Measurements from ENCODE around the gene VAV2.
"Not testable (repeated sequence)": the region's sequence is repeated elsewhere in the genome, so short reads cannot be mapped to it uniquely, and the experiment has no call there.

The VAV2 gene

DNA sequence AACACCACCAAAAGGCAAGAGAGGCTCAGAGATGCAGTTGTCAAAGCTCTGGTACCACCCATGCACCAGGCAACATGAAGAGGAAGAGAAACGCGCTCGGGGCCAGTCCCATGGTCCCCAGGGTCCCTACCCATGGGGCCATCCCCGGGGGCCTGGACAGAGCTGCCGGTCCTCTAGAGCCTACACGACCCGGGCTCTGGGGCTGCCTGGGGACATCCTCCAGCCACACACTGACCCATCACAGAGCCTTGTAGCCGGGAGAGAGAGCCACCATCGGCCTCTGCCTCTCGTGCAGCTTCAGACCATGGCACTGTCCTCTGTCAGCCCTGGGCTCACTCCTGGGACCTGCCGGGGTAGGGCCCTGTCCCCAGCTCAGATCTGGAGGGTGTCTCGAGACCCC lies 23.7 kb downstream of the VAV2 start:
- DNase-seq, result no peak

DNA sequence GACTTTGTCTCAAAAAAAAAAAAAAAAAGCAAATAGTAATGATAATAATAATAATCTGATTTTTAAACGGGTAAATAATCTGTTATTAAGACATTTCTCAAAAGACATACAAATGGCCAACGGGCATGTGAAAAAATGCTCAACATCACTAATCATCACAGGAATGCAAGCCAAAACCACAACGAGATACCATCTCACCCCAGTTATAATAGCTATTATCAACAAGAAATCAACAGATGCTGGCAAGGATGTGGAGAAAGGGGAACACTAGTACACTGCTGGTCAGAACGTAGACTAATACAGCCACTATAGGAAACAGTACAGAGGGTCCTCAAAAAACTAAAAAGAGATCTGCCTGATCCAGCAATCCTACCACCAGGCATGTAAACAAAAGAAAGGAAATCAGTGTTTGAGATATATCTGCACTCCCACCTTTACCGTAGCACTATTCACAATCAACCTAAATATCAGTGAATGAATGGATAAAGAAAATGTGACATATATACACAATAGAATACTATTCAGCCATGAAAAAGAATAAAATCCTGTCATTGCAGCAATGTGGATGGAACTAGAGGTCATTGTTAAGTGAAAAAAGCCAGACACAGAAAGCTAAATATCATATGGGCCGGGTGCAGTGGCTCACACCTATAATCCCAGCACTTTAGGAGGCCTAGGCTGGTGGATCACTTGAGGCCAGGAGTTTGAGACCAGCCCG lies 24.9 kb downstream of the VAV2 start:
- no peak for DNase-seq

DNA sequence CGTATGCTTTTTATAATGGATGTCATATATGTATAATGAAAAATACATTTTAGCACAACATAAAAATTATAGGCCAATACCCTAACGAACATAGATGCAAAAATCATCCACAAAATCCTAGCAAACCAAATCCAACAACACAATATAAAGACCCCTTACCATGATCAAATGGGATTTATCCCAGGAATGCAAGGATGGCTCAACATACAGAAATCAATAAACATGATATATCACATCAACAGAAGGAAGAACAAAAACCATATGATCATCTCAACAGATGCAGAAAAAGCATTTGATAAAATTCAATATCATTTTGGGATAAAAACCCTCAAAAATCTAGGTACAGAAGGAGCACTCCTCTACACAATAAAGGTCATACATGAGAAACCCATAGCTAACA lies 27.7 kb downstream of the VAV2 start:
- DNase-seq, result no peak

DNA sequence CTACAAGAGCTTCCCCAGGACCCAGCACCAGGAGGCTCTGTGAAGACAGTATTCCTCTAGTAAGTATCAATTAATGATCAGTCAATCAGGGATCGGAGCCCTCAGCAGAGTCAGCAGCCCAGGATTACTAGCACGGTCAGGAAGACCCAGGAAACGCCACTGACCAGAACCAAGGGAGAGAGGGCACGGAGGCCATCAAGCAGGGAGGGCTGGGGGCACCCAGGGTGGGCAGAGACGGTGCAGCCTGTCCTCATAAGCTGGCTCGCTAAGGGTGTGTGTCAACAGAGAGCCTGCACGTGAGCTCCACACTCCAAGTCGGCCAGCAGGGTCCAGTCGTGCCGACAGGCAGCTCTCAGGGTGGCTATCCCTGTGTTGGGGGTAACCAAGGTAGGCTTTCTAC lies 29.0 kb downstream of the VAV2 start:
- no peak for DNase-seq

DNA sequence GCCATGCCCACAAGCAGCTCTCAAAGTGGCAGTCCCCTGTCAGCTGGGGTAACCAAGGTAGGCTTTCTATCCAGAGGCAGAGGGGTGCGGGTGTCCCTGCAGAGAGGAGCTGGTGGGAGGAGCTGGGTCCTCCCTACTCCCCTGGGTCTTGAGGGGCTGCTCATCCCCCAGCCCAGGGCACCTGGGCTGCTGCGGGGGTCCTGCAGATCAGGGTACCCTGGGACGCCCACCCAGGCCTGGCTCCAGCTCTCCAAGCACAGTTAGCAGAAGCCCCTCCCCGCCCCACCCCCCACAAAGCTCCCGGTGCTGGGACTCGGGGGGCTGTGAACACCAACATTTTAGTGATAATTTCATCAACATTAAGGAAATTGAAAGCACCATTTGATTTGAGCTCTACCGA lies 29.8 kb downstream of the VAV2 start:
- no peak for DNase-seq

DNA sequence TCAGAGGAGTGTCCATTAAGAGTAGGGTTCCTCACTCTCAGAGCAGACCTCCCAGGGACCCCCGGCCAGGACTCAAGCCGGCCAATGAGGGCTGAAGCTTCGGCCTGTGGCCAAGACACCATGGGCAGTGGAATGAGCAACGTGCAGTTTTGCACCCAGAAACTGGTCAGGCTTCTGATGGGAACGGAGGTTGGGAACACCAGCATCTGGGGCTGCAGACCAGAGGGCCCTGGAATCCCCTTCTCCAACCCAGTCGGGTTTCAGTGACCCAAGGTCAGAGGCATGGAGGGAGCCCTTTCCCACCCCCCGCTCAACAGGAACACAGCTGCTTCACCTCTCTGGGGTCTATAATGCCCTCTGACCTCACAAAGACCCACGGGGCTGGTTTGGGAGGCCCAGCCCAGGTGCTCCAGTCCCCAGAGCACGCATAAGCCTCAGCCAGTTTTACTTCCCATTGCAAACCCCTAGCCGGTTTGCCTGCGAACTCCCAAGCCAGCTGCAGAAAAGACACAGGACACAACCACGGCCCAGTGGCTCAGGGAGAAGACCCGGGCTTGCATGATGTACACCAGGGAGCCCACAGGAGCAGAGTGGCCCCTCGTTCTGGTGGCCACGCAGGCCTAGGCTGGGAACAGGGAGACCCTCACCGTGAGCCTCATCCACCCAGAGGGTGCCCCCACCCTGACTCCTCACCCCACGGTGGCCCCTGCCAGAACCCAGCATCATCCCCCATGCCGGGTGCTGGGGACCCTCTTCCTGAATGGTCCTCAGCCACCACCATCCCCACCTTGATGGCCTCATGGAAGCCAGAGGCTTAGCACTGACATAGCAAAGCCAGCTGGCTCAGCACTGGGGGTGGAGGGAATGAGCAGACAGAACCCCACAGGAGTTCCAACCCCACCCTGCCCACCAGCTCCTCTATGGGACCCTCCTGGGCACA lies 30.6 kb downstream of the VAV2 start:
- DNase-seq, result no peak

DNA sequence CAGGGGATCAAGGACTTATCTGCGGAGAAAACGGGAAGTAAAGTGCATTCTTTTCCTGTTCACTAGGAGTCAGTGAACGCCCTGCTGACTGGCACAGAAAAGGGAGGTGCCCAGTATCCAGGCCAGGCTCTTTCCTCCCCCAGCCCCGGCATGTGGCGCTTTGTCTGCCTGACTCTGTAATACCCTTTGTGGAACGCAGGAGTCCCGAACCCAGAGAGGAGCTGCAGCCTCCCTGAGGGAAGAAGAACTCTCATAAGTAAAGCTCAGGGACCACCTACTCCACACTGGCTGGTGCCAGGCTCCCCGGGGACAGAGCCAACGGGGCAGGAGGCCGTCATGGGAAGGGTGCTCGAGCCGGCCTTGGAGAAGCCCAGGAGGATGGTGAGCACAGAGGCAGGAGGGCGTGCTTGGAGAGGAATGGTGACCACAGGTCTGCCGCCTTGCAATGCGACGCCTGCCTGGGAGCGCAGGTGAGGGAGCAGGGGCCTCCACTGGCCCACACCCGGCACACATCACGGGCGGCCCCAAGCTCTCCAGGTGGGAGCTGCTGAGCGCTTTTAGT lies 31.5 kb downstream of the VAV2 start:
- no peak for DNase-seq

DNA sequence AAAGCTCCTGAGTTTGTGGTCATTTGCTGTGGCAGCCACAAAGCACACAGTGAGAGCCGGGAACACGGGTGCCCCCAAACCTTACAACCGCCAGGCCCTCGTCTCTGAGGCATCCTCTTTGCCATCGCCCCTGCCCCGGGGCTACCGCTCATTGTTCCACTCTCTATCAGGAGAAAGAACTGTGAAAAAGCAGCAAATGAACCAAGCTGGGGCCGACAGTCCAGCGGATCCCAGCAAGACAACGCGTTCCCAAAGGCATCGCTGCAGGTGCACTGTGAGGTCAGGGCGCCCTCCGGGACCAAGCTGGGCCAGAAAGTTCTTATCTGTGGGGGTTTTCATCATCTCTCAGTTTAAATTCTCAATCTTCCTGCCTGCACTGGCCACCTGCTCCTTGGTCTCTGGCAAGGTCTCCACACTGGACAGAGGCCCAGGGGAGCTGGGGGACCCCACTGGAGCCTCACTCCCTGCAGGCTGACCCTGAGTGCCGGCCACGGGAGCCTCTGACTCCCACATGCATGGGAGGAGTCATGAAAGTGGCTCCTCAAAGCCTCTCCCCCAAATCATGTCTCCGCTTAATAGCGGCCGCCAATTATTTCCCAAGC lies 32.1 kb downstream of the VAV2 start:
- no peak for DNase-seq

DNA sequence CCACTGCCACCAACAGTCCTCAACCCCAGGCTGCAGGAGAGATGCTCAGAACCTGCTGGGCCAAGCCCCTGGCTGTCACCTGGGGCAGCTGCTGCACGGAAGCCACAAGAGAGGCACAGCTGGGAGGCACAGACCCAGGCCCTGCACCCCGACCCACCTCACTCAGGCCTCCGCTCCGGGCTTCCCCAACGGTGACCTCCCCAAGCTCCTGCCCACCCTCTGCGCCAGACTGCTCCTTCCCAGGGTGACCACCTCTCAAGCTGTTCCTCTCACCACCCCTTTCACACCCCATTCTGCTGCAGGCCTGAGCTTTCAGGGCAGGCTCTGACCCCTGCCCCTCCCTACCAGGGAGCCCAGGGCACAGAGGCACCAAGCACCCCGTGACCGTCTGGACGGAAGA lies 33.0 kb downstream of the VAV2 start:
- no peak for DNase-seq

DNA sequence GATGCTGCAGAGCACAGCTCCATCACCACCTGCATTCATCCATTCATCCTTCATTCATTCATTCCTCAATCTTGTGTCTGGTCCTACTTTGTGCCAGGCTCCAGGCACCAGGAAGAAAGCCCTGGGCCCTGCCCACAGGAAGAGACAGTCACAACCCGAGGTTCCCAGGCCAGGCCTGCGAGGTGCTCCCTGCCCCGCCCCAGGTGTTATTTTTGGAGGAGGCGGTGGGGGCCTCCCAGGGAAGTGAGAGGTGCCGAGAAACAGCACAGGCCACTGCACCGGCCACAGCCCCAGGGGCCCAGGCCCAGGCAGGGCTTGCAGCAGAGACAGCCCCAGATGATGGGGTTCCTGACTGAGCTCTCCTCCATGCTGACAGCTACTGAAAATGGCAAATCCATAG lies 33.4 kb downstream of the VAV2 start:
- DNase-seq, result no peak

DNA sequence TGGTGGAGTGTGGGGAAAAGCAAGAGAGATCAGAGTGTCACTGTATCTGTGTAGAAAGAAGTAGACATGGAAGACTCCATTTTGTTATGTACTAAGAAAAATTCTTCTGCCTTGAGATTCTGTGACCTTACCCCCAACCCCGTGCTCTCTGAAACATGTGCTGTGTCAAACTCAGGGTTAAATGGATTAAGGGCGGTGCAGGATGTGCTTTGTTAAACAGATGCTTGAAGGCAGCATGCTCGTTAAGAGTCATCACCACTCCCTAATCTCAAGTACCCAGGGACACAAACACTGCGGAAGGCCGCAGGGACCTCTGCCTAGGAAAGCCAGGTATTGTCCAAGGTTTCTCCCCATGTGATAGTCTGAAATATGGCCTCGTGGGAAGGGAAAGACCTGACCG lies 34.4 kb downstream of the VAV2 start:
- not testable (repeated sequence) for DNase-seq

DNA sequence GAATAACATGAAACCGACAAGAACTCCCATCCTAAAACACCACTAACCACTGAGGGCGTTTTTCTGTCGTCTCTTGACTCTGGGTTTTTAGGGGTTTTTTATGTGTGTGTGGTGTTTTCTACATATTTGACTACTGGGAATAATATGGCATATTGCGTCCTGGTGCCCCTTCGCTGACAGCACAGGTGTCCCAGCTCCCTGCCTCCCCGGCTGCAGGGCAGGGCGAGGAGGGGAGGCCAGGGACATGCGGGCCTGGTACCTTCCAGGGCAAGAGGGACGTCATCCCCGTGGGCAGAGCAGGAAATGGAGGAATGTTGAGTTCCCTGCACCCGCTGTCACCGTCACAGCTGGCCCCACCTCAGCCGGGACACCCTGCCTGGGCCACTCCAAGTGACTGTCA lies 34.8 kb downstream of the VAV2 start:
- DNase-seq, result no peak

DNA sequence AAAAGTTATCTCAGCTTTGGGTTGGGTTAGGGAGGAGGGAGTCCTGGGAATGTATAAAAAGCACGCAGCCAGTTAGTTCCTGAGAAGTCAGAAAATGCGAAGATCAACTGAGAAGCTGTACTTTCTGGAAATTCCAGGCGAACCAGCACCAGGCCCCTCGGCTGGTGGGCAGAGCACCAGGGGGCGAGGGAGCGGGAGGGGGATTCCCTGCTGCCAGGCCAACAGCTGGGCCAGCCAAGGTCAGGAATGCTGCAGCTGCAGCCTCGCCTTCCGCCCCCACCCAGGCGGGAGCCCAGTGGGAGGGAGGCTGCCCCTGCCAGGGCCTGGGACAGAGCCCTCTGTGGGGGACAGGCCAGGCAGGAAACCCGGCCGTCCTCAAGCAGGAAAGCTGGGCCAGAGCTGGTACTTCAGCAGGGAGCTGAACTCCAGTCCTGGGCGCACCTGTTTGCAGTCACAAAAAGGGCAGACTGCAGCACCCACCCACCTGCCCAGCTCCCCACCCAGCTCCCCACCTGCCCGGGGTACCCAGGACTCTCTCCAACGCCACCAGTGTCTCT lies 35.5 kb downstream of the VAV2 start:
- DNase-seq, result no peak

DNA sequence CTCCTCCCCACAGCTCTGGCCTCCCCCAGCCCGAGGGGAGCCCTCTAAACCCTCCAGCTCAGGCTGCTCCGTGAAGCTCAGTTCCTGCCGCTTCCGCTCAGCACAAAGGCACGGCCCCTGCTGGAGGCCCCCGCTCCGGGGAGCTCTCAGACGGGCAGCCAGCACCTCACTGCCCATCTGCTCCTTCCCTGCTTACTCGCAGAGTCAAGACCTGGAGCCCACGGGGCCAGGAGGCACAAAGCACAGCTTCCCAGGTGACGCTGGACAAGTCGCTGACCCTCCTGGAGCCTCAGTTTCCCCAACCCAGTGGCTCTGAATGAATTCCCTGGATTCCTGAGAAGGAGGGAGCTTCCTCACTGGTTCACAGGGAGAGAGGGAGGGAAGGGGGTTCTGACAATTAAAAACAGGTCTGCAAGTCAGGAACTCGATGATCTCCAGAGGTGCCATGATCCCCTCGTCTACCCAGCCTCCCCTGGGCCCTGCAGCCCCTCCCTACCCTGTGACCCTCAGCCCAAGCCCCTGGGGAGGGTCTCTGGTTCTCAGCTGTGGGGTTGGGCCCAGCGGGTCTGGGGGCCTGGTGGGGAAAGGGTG lies 36.2 kb downstream of the VAV2 start:
- DNase-seq, result no peak

DNA sequence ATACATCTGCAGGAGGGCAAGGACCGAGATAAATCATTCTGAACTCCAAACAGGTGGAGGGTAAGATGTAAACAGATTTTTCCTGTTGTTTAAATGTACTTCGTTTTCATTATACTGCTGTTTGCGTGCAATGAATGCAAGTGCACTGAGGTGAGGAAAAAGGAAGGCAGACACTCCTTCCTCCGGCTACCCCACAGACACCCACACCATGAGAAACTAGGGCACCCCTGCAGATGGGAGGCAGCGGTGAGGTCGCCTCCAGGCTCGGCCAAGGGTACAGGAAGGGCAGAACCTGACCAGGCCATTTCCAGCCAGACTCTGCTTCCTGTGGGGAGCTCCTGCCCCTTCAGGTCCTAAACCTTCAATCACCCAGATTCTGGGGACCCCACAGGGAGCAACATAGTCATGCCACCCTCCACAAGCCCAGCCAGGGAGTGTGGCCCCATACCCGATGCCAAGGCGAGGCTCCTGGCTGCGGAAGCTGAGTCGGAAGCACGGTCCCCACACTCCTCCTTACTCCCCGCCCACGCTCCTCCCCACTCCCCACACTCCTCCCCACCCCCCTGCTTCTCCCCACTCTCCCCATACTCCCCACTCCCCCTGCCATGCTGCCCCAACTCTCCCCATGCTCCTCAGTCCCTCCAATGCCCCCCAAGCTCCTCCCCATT lies 37.1 kb downstream of the VAV2 start:
- no peak for DNase-seq

DNA sequence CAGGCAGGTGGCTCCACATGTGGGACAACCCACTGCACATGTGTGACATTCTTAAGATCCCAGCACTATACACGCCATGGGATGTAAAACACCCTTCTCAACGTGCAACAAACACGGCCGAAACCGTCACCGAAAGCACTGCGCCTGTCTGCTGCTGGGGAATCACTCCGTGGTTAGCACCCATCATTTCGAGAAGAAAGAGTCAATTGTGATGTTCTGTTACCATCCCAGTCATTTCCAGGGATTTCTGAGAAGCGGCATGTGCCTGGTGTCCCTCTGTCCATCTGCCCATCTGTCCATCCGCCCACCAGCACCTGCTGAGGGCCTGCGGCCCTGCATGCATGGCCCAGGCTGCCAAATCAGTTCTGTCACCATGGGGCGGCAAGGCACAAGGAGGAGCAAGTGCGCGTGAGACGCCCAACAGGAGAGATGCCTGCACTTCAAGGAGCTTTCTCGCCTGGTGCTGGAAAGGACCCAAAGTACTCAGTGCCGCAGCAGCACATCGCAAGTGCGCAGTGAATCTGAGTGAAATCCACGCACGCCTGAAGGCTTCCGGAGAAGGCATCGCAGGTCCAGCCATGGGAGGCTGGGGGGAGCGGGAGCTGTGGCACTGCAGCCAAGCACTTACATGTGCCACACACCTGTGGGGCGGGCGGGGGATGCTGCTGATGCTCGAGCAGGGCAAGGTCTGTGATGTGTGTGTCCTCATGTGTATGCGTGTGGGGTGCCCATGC lies 38.0 kb downstream of the VAV2 start:
- DNase-seq, result no peak

DNA sequence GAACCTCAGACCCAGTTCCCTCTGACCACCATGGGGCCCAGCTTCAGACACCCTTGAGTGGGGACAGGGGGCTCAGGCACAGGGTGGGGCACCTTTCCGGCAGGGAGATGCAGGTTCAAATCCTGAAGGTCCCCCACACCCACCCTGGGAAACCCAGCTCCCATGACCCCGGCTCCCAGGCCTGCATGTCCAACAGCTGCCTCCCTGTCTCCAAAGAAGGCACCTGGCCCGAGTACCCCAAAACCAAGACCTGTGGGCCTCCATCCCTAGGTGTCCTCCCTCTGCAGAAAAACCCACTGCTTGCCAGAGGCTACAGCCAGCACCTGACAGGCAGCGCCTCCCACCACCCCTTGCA lies 38.5 kb downstream of the VAV2 start:
- no peak for DNase-seq

DNA sequence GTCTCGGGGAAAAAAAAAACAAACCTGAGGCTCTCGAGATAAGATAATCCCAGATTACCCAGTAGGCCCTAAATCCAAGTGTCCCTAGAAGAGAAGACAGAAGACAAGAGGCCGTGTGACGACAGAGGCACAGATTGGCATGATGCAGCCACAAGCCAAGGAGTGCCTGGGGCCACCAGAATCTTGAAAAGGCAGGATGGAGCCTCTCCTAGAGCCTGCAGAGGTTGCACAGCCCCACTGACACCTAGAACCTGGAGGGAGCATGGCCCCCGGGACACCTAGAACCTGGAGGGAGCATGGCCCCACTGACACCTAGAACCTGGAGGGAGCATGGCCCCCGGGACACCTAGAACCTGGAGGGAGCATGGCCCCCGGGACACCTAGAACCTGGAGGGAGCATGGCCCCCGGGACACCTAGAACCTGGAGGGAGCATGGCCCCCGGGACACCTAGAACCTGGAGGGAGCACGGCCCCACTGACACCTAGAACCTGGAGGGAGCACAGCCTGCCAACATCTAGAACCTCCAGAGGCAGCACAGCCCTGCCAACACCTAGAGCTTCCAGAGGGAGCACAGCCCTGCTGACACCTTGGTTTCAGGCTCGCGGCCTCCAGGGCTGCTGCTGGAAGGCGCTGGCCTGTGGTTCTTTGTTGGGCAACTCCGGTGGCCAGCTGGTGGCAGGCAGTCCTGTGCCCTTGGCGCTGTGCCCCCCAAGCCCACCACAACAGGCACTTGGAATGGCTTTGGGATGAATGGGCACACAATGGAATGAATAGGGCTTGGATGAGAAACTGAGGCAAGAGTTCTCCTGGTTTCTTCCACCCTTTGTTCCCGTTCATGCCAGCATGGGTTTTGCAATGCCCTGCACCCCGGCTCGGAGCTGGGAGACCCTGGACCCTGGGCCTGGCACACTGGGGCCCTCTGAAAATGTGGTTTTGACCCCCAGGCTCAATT lies 39.2 kb downstream of the VAV2 start:
- DNase-seq, result no peak

DNA sequence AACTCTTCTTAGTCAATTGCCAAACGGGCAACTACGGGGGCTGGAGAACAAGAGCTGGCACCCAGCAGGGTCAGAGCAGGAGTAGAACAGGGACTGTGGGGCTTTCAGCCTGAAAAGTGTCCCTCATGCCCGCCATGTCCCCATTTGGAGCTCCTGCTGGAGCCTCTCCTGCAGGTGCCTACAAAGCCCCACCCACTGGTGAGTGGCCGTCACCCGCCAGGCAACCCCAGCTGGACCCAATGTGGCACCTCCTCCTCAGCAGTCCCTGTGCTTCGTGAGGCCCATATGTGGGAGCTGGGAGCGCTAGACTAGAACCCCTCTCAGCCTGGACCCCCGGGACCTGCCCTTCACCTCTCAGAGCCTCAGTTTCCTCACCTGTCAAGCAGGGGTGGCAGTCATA lies 40.9 kb downstream of the VAV2 start:
- DNase-seq, result no peak

DNA sequence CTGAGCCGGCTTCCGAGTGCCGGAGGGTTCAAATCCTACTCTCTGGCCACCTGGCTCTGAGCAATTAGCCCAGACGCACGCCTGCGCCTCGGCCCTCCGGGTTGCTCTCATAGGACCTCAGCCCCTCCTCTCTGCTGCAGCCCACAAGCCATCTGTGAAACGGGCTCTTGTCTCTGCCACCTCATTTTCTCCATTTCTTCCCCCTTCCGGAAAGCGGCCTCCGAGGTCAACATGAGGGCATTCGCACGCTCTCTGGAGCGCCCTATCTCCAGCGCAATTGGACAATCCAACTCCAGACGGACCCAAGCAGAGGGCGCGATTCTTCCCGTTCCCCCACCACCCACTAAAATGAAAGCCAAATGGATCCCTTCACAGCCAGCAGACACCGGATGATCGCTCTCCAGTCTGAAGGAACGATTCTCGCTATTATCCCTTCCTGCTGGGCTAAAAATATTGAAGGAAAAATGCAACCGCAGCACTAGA lies 41.5 kb downstream of the VAV2 start:
- no peak for DNase-seq
